HFF-Myc (cell line): ENCODE data around the gene SYT14.

Source experiments
- DNase-seq: peaks from one replicate; pipeline ENCODE4 v3.0.0-alpha.2; 2011; ENCODE audit warnings: low read depth; ENCODE audit errors: extremely low read depth
- H3K4me3 ChIP-seq: replicated peaks from 2 replicates; pipeline ENCODE4 v1.5.1; 2011; ENCODE audit warnings: low read depth, mild to moderate bottlenecking, control low read depth, low read length
- TF ChIP-seq, protein P1 (sequence below): IDR thresholded peaks from 2 replicates; pipeline ENCODE4 v1.5.1; 2012; ENCODE audit warnings: mild to moderate bottlenecking, low read depth, low read length, control low read depth; ENCODE audit errors: missing control alignments

Gene SYT14

GRCh38 chr1:210076620-210077019 lies 138.6 kb downstream of the SYT14 start:
- no peak for DNase-seq
- H3K4me3 ChIP-seq: no peak overlapping the region
- TF ChIP-seq, protein P1, sequence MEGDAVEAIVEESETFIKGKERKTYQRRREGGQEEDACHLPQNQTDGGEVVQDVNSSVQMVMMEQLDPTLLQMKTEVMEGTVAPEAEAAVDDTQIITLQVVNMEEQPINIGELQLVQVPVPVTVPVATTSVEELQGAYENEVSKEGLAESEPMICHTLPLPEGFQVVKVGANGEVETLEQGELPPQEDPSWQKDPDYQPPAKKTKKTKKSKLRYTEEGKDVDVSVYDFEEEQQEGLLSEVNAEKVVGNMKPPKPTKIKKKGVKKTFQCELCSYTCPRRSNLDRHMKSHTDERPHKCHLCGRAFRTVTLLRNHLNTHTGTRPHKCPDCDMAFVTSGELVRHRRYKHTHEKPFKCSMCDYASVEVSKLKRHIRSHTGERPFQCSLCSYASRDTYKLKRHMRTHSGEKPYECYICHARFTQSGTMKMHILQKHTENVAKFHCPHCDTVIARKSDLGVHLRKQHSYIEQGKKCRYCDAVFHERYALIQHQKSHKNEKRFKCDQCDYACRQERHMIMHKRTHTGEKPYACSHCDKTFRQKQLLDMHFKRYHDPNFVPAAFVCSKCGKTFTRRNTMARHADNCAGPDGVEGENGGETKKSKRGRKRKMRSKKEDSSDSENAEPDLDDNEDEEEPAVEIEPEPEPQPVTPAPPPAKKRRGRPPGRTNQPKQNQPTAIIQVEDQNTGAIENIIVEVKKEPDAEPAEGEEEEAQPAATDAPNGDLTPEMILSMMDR: no peak

GRCh38 chr1:210081494-210081893 lies 143.5 kb downstream of the SYT14 start:
- no peak for DNase-seq
- TF ChIP-seq, protein P1: no peak
- H3K4me3 ChIP-seq: no peak overlapping the region

DNA sequence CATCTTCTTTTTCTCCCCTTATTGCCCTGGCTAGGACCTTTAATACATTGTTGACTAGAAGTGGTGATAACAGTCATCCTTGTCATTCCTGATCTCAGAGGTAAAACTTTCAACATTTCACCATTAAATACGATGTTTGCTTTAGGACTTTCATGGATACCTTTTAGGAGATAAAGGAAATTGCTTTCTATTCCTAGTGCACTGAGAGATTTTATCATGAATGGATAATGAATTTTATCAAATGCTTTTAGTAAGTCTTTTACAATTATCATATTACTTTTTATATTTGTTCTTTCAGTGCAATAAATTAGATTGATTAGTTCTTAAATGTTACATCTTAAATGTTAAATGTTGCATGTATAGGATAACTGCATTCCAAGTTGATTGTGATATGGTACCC lies 147.3 kb downstream of the SYT14 start:
- no peak overlapping the region for H3K4me3 ChIP-seq
- TF ChIP-seq, protein P1: no peak
- DNase-seq: no peak

DNA sequence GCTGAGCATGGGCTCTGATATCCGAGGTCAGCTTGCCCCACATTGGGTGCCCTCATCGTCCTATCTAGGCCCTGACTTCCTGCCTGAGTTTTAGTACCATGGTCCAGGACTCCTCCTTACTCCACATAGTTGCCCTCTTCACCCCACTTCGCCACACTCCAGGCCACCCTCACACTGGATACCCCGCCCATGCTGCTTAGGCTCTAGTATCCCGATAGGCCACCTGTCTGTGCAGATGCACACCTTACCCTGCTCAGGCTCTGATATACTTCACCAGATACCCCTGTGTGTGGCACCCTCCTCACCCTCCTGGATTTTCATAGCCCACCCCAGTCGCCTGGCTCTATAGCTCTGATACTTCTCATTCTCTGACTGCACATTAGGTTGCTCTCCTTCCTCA lies 149.0 kb downstream of the SYT14 start:
- no peak for DNase-seq
- no peak overlapping the region for H3K4me3 ChIP-seq
- TF ChIP-seq, protein P1: no peak

- DNase-seq: no peak
These were observed 151.8 kb downstream of the SYT14 start for GRCh38 chr1:210089855-210090254.

DNA sequence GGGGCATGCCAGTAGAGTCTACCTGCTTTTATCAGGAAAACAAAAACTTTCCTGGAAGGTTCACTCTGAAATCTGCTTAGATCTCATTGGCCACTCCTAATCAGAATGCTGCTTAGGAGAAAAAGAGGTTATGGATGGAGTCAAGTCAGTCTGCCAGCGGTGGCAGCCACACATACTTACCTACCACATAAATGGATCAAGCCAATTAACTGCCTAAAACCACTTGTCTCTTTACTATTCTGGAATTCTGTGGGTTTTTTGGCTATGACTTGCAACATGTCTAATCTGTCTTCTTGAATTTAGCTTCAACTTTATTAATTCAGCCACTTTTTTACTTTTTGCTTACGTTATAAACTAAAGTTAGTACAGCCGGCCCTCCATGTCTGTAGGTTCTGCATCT lies 154.3 kb downstream of the SYT14 start:
- TF ChIP-seq, protein P1: no peak
- no peak for DNase-seq
- H3K4me3 ChIP-seq: no peak overlapping the region

More at GRCh38 chr1:210089855-210090254, 151.8 kb downstream of the SYT14 start:
- TF ChIP-seq, protein P1: no peak
- no peak overlapping the region for H3K4me3 ChIP-seq

DNA sequence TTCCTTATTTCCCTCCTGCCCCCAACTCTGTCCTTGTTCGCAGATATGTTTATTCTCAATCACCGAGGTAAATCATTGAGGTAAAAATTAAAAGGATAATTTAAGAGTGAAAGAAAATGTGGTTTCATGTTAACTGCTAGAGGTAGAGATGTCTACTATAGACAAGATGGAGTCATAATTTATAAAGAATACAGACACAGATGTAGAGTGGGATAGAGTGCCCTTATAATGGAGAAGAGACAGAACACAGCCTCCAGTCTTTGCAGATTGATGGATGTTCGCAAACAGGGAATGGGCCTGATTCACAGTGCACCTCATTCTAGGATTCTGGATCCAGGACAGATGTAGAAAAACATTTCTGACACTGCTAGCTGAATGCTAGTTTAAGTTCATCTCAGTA lies 155.4 kb downstream of the SYT14 start:
- no peak for DNase-seq
- TF ChIP-seq, protein P1: no peak
- H3K4me3 ChIP-seq: no peak overlapping the region
